ENCODE data around the gene LRG1.
"Not testable (repeated sequence)": the region's sequence is repeated elsewhere in the genome, so short reads cannot be mapped to it uniquely, and the experiment has no call there.

Gene LRG1

DNA sequence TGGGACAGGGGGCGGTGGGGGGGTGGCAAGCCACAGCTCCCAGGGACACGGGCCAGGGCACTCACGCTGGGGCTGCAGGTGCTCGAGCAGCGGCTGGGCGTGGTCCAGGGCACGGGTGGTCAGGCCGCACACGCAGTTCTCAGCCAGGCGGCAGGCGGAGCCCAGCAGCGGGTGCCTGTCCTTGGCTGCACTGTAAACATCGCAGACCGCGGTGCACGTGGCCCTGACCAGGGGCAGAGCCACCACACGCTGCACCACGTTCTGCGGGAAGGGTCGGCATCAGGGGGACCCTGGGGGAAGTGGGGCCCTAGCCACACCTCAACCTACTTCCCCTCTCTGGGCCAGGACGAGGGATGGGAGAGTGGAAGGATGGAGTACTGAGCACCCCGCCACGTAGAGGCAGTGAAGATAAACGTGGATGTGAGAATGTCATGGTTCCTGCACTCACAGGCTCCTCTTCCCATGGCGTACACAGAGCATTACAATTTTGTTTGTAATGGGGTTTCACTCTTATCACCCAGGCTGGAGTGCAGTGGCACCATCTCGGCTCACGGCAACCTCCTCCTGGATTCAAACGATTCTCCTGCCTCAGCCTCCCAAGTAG is 8.2 kb downstream of the LRG1 start:
- no peak for FAIRE-seq

DNA sequence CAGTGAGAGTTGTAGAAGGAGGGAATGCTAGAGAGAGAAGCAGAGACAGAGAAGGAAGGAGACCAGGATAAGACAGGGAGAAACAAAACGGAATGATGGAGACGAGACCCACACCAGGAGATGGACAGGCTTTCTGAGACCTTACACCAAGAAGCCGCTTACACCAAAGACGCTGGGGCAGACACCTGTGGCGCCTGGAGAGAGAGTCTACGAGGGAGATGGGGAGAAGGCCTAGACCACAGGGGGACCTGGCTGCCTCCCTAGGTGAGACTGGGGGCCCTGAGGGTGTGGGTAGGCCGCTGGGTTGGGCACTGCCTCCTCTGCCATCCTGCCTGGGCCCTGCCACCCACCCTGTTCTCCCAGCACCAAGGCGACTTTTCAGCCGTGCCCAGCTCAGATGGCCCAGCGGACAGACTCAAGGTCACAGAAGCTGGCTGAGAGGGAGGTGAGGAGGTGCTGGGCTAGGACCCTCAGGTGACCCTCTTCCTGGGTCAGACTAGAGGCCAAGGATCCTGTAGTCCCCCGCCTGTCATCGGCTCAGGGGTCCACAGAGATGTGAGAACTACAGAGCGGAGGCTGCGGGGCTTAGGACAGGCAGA is 9.8 kb downstream of the LRG1 start:
- FAIRE-seq (no peak), DNase-seq (ENCODE audit: insufficient read length, low spot score) (no peak)

More for the DNA sequence above, 8.2 kb downstream of the LRG1 start:
- no peak for DNase-seq (ENCODE audit: insufficient read length, low spot score)

DNA sequence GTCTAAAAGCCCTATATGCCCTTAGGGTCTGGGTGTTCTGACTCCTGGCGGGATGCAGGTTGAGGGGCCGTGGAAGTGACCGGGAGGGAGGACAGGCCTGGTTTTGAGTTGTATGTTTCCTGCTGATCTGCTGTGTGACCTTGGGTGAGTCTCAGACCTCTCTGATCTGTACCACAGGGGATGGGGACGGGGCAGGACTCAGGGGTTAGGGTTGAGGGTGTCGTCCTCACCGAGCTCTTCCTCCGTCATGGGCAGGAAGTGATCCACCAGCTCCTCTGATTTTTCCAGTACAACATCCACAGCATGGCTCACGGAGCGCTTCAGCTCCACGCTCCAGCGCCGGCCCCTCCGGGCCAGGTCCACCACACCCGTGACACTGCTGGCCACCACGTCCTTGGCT is 11.0 kb downstream of the LRG1 start:
- DNase-seq (ENCODE audit: insufficient read length, low spot score) (no peak), FAIRE-seq (no peak)

DNA sequence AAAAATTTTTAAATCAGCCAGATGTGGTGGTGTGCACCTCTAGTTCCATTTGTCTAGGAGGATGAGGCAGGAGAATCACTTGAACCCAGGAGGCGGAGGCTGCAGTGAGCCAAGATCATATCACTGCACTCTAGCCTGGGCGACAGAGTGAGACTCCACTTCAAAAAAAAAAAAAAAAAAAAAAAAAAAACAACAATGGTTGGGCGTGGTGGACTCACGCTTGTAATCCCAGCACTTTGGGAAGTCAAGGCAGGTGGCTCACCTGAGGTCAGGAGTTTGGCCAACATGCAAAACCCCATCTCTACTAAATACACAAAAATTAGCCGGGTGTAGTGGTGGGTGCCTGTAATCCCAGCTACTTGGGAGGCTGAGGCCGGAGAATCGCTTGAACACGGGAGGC is 12.5 kb downstream of the LRG1 start:
- not testable (repeated sequence) for FAIRE-seq; DNase-seq (ENCODE audit: insufficient read length, low spot score)

DNA sequence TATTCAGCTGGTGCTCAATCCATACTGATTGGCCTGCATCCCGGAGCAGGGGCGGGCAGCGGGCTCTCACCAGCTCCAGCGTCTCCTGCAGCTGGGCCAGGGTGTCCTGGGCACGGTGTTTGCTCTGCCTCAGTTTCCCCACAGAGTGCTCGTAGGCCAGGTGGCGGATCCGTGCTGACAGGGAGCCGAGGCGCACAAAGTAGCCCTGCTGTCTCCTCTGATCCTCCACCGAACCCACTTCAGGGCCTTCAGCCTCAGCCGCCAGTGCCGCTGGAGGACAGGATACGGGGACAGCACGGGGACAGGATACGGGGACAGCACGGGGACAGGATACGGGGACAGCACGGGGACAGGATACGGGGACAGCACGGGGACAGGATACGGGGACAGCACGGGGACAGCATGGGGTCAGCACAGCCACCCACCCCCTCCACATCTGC is 14.3 kb downstream of the LRG1 start:
- no peak for DNase-seq (ENCODE audit: insufficient read length, low spot score)
- FAIRE-seq = no peak

DNA sequence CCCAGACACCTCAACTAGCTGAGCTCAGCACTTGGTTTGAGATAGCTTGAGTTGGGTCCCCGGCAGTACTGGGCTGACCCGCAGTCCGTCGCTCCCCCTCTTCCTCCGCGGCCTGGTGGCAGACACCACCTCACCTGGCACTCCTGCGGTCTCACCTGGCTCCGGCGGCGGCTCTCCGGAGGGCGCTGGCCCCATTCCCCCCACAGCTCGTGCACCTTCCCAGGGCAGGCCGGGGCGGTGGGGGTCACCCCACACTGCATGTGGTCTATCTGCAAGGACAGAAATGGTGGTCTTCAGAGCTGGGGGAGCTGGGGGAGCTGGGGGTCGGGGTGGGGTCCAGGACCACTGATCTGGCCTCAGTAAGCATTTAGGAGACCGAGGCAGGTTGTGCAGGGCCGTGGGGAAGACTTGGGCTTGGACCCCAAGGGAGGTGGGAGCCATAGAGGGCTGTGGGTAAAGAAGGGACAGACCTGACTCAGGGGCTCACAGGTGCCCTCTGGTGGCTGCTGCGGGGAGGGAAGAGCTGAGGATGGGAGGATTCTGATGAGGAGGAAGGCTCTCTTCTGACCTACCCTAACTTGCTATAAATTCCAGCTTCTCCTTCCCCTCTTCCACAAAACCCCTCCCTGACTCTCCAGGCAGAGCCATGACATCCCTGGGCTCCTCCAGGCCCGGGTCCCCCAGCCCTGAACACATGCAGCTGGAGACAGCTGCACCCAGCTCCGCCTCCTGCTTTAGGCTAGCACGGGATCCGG is 14.9 kb downstream of the LRG1 start:
- peak; percentile 57 for FAIRE-seq
- DNase-seq (ENCODE audit: insufficient read length, low spot score) = peak; percentile 81

DNA sequence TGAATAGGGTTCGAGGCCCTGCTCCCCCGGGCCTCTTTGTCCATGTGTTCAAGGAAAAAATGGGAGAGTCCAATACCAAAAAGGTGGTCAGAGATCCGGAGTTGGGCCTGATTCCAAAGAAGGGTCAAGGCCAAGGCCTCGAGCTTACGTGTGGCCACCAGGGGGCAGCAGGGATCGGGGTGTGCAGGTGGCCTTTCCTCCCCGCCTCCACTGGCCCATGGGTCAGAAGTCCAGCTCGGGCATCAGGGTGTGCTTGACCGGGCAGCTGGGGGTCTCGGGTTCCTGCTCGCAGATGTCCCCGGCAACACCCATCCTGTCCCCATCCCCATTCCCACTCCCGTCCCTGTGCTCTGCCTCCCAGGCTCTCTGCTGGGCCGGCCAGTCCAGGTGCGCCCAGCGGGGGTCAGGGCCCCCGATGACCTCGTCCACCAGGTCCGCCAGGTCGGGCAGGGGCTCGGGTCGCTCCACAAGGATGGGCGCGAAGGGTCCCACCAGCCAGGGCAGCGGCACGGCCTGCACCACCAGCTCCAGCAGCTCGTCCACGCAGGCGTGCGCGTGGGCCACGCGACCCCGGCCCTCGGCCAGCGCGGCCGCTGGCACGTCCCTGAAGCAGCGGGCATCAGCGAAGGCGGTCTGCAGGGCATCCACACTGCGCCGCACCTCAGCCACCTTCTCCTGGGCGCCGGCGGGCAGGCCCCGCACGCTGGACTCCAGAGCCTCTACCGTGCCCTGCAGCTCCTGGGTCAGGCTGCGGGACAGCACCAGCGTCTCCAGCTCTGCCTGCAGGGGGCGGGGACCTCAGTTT is 16.3 kb downstream of the LRG1 start:
- no peak for FAIRE-seq

DNA sequence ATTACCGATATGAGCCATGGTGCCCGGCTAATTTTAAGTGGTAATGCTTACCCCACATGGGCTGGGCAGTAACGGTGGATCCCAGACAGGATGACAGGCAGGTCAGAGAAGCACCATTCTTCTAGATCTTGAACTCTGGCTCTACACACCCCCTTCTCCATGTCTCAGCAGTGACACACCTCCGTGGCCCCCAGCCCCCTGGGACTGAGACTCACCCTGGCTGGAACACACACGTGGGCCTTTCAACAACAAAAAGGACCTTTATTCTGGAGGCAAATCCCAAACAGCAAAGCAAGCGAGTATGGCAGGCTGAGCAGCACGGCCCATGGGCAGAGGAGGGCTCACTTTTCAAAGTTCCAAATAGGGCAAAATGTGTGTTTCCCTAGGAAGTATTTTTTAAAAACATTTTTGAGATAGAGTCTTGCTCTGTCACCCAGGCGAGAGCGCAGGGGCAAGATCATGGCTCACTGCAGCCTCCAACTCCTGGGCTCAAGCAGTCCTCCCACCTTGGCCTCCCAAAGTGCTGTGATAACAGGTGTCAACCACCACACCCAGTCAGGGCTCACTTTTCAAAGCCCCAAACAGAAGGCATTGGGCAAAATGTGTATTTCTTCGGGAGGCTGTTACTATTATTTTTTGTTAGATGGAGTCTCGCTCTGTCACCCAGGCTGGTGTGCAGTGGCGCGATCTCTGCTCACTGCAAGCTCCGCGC is 17.4 kb downstream of the LRG1 start:
- DNase-seq (ENCODE audit: insufficient read length, low spot score) = no peak
- no peak for FAIRE-seq

More for the DNA sequence above, 16.3 kb downstream of the LRG1 start:
- peak; percentile 71 for DNase-seq (ENCODE audit: insufficient read length, low spot score)

DNA sequence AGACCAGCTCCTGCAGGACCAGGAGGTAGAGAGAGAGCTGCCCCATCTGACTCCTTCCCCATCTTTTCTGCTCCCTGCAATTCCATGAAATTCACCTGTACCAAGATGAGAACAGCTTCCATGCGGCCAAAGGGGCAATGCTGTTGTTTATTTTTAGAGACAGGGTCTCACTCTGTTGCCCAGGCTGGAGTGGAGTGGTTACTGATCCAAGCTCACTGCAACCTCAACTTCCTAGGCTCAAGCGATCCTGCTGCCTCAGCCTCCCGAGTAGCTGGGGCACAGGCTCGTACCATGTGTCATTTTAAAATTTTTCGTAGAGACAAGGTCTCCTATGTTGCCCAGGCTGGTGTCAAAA is 18.0 kb downstream of the LRG1 start:
- FAIRE-seq = no peak
- no peak for DNase-seq (ENCODE audit: insufficient read length, low spot score)

DNA sequence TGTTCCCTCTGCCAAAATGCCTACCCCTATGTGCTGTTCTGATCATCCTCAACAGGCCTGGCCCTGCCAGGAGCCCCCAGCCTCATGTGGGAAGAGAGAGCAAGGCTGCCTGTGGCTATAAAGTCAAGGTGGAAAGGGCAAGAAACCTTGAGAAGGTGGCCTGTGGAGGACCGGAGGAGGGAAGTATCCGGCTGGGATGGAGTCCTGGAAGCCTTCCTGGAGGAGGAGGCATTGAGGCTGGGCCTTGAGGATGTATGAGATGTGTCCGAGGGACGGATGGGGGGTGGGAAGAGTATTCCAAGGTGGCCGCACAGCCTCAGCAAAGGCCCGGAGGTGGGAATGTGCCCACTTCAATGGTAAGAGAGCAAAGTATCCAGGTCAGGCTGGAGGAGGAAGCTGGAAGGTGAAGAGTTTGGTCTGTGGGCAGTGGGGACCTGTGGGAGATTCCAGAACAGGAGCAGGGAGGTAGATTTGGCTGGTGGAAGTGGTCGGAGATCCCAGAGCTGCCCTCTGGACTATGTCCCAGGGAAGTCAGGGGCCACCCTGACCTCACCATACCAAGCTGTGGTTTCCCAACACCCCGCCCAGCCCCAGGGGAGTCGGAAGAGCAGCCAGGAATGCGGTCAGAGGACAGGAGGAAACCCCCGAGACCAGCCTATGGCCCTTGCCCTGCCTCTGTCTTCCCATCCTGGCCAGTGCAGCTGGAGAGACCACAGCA is 18.5 kb downstream of the LRG1 start:
- DNase-seq (ENCODE audit: insufficient read length, low spot score) (no peak), FAIRE-seq (no peak)

DNA sequence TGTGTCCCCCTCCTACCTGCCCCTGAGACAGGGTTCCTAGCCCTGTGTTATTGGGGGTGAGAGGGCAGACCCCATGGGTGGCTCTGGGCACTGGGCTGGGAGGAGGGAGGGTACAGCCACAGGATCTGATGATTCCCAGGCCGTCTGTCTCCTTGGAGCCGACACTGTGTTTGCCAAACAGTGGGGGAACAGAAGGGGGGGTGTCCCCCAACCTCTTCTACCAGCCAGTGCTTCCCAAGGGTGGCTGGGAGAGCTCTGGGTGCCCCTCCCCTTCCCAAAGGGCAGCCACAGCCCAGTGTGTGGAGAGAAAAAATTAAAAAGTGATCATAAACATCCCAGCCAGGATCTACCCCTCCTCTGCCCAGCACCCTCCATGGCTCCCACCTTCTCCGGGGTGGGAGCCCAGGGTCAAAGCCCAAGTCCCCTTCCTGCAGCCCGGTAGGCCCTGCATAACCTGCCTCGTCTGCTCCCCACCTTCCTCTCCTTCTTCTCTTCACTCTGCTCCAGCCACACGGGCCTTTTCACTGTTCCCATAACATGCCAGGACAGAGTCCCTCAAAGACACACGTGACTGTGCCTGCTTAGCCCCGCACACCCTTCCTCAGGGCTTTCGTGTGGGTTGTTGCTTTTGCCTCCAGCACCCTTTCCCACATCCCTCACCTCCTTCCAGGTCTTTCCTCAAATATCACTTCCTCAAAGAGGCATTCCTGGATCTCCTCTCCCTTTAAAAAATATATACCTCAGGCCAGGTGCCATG is 20.1 kb downstream of the LRG1 start:
- DNase-seq (ENCODE audit: insufficient read length, low spot score) (no peak), FAIRE-seq (no peak)

DNA sequence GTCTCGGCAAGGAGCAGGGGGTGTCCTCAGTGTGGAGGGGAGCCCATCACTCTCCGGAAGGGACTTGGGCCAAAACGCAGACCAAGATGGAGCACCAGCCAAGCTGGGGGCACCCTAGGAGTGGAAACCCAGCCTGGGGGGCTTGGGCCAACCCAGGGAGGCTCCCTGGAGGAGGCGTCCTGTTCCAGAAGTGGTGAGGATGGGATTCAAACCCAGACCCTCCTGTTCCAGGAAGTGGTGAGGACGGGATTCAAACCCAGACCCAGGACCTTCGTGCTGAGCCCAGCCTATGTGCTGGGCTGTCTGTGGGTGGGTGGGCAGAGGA is 20.7 kb downstream of the LRG1 start:
- FAIRE-seq (no peak), DNase-seq (ENCODE audit: insufficient read length, low spot score) (no peak)

DNA sequence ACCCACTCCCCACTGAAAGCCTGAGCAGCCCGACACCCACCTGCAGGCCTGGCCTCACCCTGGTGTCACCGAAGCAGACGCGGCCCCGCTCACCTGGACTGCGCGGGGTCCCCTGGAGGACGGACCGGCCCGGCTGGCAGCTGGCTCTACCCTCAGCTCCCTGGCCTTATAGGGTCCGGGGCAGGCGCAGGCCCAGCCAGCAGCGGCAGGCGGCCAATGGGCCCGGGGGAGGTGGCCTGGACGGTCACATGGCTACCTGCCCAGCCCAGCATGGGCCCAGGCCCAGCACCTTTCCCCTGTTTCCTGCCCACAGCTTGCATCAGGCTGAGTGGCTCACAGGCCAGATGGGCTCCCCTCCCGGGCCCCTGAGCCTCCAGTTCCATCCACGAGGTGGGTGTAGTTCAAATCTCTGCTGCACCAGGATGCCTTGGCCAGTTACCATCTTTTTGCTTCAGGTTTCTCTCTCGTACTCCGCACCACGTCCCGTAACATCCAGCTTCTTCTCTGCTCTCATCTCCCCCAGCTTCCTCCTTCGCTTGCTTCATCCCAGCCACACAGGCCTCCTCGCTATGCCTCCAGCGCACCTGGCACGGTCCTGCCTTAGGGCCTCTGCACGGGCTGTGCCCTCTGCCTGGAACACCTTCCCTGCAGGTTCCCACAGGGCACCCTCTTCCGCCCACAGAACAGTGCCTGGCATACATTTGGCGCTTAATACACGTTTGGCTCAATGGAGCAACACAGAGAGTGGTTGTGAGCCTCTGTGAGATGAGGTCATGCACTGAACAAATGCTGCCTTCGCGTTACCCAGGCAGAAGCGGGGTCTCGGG is 21.3 kb downstream of the LRG1 start, which contains the start of gene PLIN4:
TSS of gene PLIN4 (minus strand) at position 142 of the 827 bp plus-strand sequence. CDS start 214 bp downstream, outside the sequence.
- FAIRE-seq (no peak), DNase-seq (ENCODE audit: insufficient read length, low spot score) (no peak)

DNA sequence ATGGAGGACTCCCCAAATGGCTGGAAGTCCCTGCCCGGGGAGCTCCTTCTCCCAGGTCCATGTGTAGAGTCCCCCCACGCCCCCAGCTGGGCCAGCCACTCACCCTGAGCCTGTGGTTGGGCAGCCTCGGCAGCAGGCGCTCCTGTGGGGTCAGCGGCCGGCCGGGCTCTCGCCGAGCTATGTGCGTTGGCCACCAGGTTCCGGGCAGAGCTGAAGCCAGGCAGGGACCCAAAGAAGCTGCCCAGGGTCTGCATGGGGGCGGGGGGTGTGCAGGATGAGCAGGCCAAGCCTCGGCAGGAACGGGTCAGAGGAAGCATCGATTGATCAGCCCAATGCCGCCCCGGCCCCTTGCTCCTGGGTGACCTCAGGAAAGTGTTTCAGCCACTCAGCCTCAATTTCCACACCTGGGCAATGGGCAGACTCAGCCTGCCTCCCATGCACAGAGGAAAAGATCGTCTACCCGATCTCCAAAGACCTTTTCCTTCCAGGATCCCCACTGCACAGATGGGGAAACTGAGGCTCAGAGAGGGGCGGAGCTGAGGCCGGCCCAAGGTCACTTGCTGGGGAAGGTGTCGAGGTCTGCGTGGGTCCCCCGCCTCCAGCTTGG is 22.3 kb downstream of the LRG1 start:
- no peak for DNase-seq (ENCODE audit: insufficient read length, low spot score)
- no peak for FAIRE-seq

DNA sequence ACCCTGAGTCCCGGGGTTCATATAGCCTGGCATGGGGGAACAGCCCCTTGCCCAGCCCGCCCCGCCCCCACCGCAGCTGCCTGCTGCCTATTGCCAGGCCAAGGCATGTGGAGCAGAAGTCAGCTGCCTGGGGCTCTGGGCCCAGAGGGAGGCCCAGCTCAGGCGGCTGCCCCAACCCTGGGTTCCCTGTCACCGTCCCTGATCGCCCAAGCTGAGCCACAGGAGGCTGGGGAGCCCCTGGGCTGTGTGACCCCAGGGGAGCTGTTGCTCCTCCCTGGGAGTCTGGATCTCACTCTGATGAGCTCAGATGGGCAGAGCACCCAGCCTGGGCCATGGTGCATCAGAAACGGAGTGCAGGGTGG is 22.9 kb downstream of the LRG1 start:
- FAIRE-seq (no peak), DNase-seq (ENCODE audit: insufficient read length, low spot score) (no peak)

DNA sequence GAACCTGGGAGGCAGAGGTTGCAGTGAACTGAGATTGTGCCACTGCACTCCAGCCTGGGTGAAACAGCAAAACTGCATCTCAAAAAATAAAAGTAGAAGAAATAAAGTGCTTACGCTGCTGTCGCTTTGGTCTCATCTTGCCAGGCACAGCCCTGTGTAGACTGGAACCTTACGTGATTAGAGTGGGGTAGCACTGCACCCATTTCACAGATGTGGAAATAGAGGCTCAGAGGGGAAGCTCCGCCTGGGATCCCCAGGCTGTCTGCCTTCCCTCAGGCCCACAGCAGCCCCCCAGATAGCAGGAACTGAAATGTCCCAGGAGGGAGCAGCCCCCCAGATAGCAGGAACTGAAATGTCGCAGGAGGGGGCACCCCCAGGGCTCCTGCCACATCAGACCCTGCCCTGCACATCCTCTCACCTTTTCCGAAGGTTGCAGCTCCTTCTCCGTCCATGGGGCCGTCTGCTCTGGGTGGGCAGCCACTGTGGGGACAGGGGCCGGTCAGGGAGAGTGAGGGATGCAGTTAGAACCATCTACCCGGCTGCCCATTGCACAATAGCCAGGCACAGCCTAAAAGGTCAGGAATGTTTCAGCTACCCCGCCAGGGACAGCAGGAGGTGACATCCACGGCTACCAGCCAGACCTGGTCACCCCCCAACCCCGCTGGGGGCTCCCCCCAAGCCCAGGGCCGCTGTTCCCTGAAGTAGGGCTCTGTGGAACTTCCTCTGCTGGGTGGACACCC is 23.5 kb downstream of the LRG1 start:
- no peak for DNase-seq (ENCODE audit: insufficient read length, low spot score)
- no peak for FAIRE-seq

DNA sequence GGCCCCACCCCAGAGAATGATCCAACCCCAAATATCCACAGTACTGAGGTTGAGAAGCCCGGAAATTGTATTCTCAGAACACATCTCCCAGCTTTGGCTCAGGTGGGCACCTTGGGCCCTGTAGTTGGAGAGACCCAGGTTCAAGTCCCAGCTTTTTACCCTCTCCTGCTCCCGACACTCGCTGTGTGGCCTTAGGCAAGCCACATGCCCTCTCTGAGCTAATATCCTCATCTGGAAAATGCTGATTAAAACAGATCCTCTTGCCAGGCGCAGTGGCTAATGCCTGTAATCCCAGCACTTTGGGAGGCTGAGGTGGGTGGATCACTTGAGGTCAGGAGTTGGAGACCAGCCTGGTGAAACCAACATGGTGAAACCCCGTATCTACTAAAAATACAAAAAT is 24.1 kb downstream of the LRG1 start:
- FAIRE-seq (no peak), DNase-seq (ENCODE audit: insufficient read length, low spot score) (no peak)
